Endothelial cell of umbilical vein (primary cell): ENCODE measurements around the gene SLC22A23. TPM values are rescaled to one million over a fixed set of nuclear protein-coding genes. Genes with fewer than 3 reads are reported as not detected.

Experiments used
- BruUV-seq: library from RNA; stranded (reverse); fragments of 400-500 nt; replicated peaks from 2 replicates; lab custom pipeline; 2021; lab: Mats Ljungman, UMichigan
- CTCF ChIA-PET: fragments of 300-600, 350-600 bp; sonication (Branson Sonifier 250); formaldehyde crosslinking; loops from one replicate; lab custom pipeline; 2021; ENCODE audit warnings: antibody characterized with exemption, inconsistent platforms; lab: Charles Lee
- POLR2A ChIA-PET: fragments of 300-600, 350-600 bp; sonication (Branson Sonifier 250); formaldehyde crosslinking; loops from one replicate; lab custom pipeline; 2021; ENCODE audit warnings: antibody characterized with exemption, inconsistent platforms; lab: Charles Lee
- DNase-seq: peaks from one replicate; pipeline ENCODE4 v3.0.0-alpha.2; 2011; ENCODE audit warnings: low read depth, low spot score
- FAIRE-seq: peaks from 2 replicates; lab custom pipeline; 2011; peaks lifted over from hg19 to GRCh38; lab: Jason Lieb, UNC
- H2AFZ ChIP-seq: 2 replicates; pipeline ENCODE4 v1.6.0; 2012; ENCODE audit warnings: low read depth, low read length, control low read depth, inconsistent platforms
- H3K27ac ChIP-seq: 2 replicates; pipeline ENCODE4 v1.5.1; 2011; ENCODE audit warnings: low read depth, mild to moderate bottlenecking, control low read depth, low read length, moderate library complexity; ENCODE audit not compliant: insufficient read depth
- H3K27me3 ChIP-seq, 2 experiments: 2 replicates each; pipeline versions ENCODE4 v1.6.0 to v1.6.1; 2011; ENCODE audit warnings: low read length in 2 of 2, mixed read lengths in 1 of 2; ENCODE audit not compliant: control insufficient read depth in 2 of 2, insufficient read depth in 2 of 2
- H3K36me3 ChIP-seq, 2 experiments: 2 replicates in 1 of 2; 3 replicates in 1 of 2; pipeline ENCODE4 v1.5.1; 2011; ENCODE audit warnings: low read length in 2 of 2, mild to moderate bottlenecking in 1 of 2, moderate library complexity in 1 of 2; ENCODE audit not compliant: control insufficient read depth in 2 of 2, insufficient read depth in 2 of 2; ENCODE audit errors: extremely low read depth in 1 of 2
- H3K4me1 ChIP-seq: 3 replicates; pipeline ENCODE4 v1.5.1; 2011; ENCODE audit warnings: mild to moderate bottlenecking, low read length; ENCODE audit not compliant: control insufficient read depth, insufficient read depth; ENCODE audit errors: extremely low read depth
- H3K4me2 ChIP-seq: 2 replicates; pipeline ENCODE4 v1.6.1; 2011; ENCODE audit warnings: low read length, control low read depth, mixed read lengths; ENCODE audit not compliant: insufficient read depth
- H3K4me3 ChIP-seq, 3 experiments: fragments of 200-600 bp in 1 of 3; sonication (generic), shearing (Covaris generic) in 1 of 3; replicated peaks in 1 of 3; 2 replicates each; pipeline ENCODE4 v1.5.1; 2011 to 2016; ENCODE audit warnings: control low read depth in 3 of 3, low read length in 3 of 3, mild to moderate bottlenecking in 2 of 3, inconsistent platforms in 1 of 3, low read depth in 1 of 3, moderate library complexity in 1 of 3; ENCODE audit not compliant: insufficient read depth in 1 of 3
- H3K79me2 ChIP-seq: 2 replicates; pipeline ENCODE4 v1.6.0; 2012; ENCODE audit warnings: low read length, inconsistent platforms; ENCODE audit not compliant: control insufficient read depth, insufficient read depth
- H3K9ac ChIP-seq: replicated peaks from 2 replicates; pipeline ENCODE3; 2011; ENCODE audit warnings: low read length, control low read depth; ENCODE audit not compliant: insufficient read depth; ENCODE audit errors: extremely low read depth
- H3K9me1 ChIP-seq: replicated peaks from 3 replicates; pipeline ENCODE4 v1.6.0; 2011; ENCODE audit warnings: mild to moderate bottlenecking, low read length; ENCODE audit not compliant: control insufficient read depth, insufficient read depth; ENCODE audit errors: extremely low read depth
- H3K9me3 ChIP-seq: replicated peaks from 2 replicates; pipeline ENCODE4 v1.5.1; 2012; ENCODE audit warnings: low read length, inconsistent platforms; ENCODE audit not compliant: control insufficient read depth, insufficient read depth
- H4K20me1 ChIP-seq: replicated peaks from 2 replicates; pipeline ENCODE3; 2011; ENCODE audit warnings: mild to moderate bottlenecking, low read length; ENCODE audit not compliant: control insufficient read depth, insufficient read depth; ENCODE audit errors: extremely low read depth
- CTCF ChIP-seq, 2 donors: IDR thresholded peaks; 1 replicate in 1 of 2; 2 replicates in 1 of 2; pipeline ENCODE4 v1.5.1; 2011; ENCODE audit warnings: low read length in 2 of 2, mild to moderate bottlenecking in 2 of 2, moderate library complexity in 2 of 2, control low read depth in 1 of 2, inconsistent platforms in 1 of 2, low read depth in 1 of 2; ENCODE audit not compliant: insufficient read depth in 1 of 2; ENCODE audit errors: extremely low read depth in 1 of 2
- EZH2 ChIP-seq: IDR thresholded peaks from 2 replicates; pipeline ENCODE4 v1.6.1; 2012; ENCODE audit warnings: borderline replicate concordance, low read depth, mild to moderate bottlenecking, moderate library complexity, low read length, inconsistent platforms; ENCODE audit not compliant: severe bottlenecking
- FOS ChIP-seq: IDR thresholded peaks from 2 replicates; pipeline ENCODE4 v1.6.1; 2011; ENCODE audit warnings: mild to moderate bottlenecking, low read length, moderate library complexity, borderline replicate concordance; ENCODE audit not compliant: insufficient read depth
- GATA2 ChIP-seq: IDR thresholded peaks from 2 replicates; pipeline ENCODE4 v1.7.0; 2011; ENCODE audit warnings: low read depth, mild to moderate bottlenecking, moderate library complexity, mixed read lengths, low read length; ENCODE audit not compliant: insufficient read length, insufficient read depth
- JUN ChIP-seq: IDR thresholded peaks from 2 replicates; pipeline ENCODE4 v1.6.1; 2011; ENCODE audit warnings: borderline replicate concordance, low read depth; ENCODE audit not compliant: insufficient read length, insufficient read depth
- MAX ChIP-seq: IDR thresholded peaks from 2 replicates; pipeline ENCODE4 v1.6.1; 2011; ENCODE audit not compliant: insufficient read depth, insufficient read length
- MYC ChIP-seq: IDR thresholded peaks from one replicate; pipeline ENCODE4 v1.6.1; 2011; ENCODE audit warnings: mild to moderate bottlenecking, low read depth, low read length
- POLR2A ChIP-seq: IDR thresholded peaks from 2 replicates; pipeline ENCODE4 v1.6.1; 2012; ENCODE audit warnings: low read depth, mild to moderate bottlenecking, control low read depth, low read length
- POLR2AphosphoS5 ChIP-seq: IDR thresholded peaks from 2 replicates; pipeline ENCODE4 v1.6.1; 2012; ENCODE audit warnings: low read depth, mild to moderate bottlenecking, control low read depth, low read length, moderate library complexity; ENCODE audit not compliant: insufficient read depth
- dilution Hi-C: fragments of 300-500 bp; cut with MboI; formaldehyde crosslinking; loops from one replicate; pipeline ENCODE4 v1.15.0; 2019; ENCODE audit warnings: low sequenced_read_pairs; ENCODE audit not compliant: extremely low pct_ligation_motif_present
- intact Hi-C: fragments of 100-400 bp; cut with micrococcal nuclease; formaldehyde crosslinking; loops from one replicate; pipeline ENCODE4 v1.10.0; 2022
- polyA plus RNA-seq, 4 experiments: library from polyadenylated mRNA; depleted of rRNA in 3 of 4; stranded (reverse) in 3 of 4; unstranded in 1 of 4; fragments of >200 nt; gene quantifications; 2 replicates each; pipeline versions ENCODE4 v1.2.1 to v1.2.3, GENCODE V29; 2011 to 2012; ENCODE audit warnings: missing spikeins in 1 of 4
- total RNA-seq: library from RNA; stranded (reverse); gene quantifications from 2 replicates; pipeline ENCODE4 v1.2.3, GENCODE V29; 2021

SLC22A23 gene
- total and polyA plus RNA-seq, 2 donors (not counting 3 experiments of a cell fraction or from before 2014, with no cell fraction given) = 4.2 to 14.3 TPM

GRCh38 chr6:3283641-3284435 is 173.0 kb downstream of the SLC22A23 start:
- Histone ChIP-seq H3K9me1 (no peaks in the 10 kb centered on the region), H3K36me3 (peaks cover 0 to 7% of the 10 kb centered on the region in 2 experiments), H3K9ac (no peak overlapping the region), H3K9me3 (no peaks in the 10 kb centered on the region), H4K20me1 (no peaks in the 10 kb centered on the region), H3K79me2 (no peaks in the 10 kb centered on the region), H3K27me3 (no peaks in the 10 kb centered on the region), H3K4me2 (no peak overlapping the region), H3K27ac (no peak overlapping the region), H3K4me3 (no peak overlapping the region), H2AFZ (no peak overlapping the region), H3K4me1 (peaks cover 27% of the 10 kb centered on the region)
- DNase-seq = no peak
- no peak for TF ChIP-seq MAX
- no peak for TF ChIP-seq POLR2AphosphoS5
- TF ChIP-seq EZH2 = no peak
- no peak for TF ChIP-seq POLR2A
- TF ChIP-seq FOS = no peak
- no peak for TF ChIP-seq MYC
- no peak for TF ChIP-seq GATA2
- TF ChIP-seq JUN = no peak
- TF ChIP-seq CTCF (IDR thresholded peaks at IDR 0.05; ENCODE audit: extremely low read depth in 1 of 2, insufficient read depth in 1 of 2, low read depth in 1 of 2, low read length in 2 of 2) = no peak
- no TSS peak for BruUV-seq
- FAIRE-seq = no peak
- ChIA-PET POLR2A (no interaction called here), CTCF (interaction anchor here (1.3 kb wide), 1 partner anchor 91 kb away, joined by 3 read pairs; no protein-coding TSS in a partner anchor)
- dilution Hi-C loops = loop anchor here (25.0 kb wide), 1 partner anchor 703 kb away; no protein-coding TSS in a partner anchor
- intact Hi-C loops = loop anchor here (5.0 kb wide), 1 partner anchor 628 kb away; no protein-coding TSS in a partner anchor
